Measurements from ENCODE around the gene SOHLH1.

GRCh38 chr9:135707252-135708138 is 8.2 kb upstream of the SOHLH1 start:
- TF ChIP-seq, protein P1, sequence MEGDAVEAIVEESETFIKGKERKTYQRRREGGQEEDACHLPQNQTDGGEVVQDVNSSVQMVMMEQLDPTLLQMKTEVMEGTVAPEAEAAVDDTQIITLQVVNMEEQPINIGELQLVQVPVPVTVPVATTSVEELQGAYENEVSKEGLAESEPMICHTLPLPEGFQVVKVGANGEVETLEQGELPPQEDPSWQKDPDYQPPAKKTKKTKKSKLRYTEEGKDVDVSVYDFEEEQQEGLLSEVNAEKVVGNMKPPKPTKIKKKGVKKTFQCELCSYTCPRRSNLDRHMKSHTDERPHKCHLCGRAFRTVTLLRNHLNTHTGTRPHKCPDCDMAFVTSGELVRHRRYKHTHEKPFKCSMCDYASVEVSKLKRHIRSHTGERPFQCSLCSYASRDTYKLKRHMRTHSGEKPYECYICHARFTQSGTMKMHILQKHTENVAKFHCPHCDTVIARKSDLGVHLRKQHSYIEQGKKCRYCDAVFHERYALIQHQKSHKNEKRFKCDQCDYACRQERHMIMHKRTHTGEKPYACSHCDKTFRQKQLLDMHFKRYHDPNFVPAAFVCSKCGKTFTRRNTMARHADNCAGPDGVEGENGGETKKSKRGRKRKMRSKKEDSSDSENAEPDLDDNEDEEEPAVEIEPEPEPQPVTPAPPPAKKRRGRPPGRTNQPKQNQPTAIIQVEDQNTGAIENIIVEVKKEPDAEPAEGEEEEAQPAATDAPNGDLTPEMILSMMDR (IDR thresholded peaks at IDR 0.05; ENCODE audit: low read length): no peak
- TF ChIP-seq EZH2 (IDR thresholded peaks at IDR 0.05; ENCODE audit: borderline replicate concordance, low read length): no peak

All from OCI-LY1 (cell line).